HepG2 (cell line): Measurements from ENCODE around the gene ELP1. TPM values are rescaled to one million over a fixed set of nuclear protein-coding genes. Genes with fewer than 3 reads are reported as not detected.

Source experiments
- FOSL2 ChIP-seq: sonication (generic); formaldehyde crosslinking; IDR thresholded peaks from 2 replicates; pipeline ENCODE4 v1.4.0; 2020; ENCODE audit warnings: missing genetic modification reagents
- GLMP ChIP-seq: sonication (generic); formaldehyde crosslinking; IDR thresholded peaks from 2 replicates; pipeline ENCODE4 v1.9.0; 2021; ENCODE audit warnings: missing genetic modification reagents, mild to moderate bottlenecking, borderline replicate concordance
- GZF1 ChIP-seq: sonication (generic); formaldehyde crosslinking; IDR thresholded peaks from 2 replicates; pipeline ENCODE4 v1.5.1; 2020; ENCODE audit warnings: mild to moderate bottlenecking, missing genetic modification reagents
- IRF2 ChIP-seq: IDR thresholded peaks from 2 replicates; pipeline ENCODE4 v1.6.1; 2018; ENCODE audit warnings: missing genetic modification reagents, missing compliant biosample characterization
- KAT2B ChIP-seq: fragments of 150-350 bp; IDR thresholded peaks from 2 replicates; pipeline ENCODE4 v1.6.1; 2014; ENCODE audit warnings: low read depth, low read length, borderline replicate concordance
- RARA ChIP-seq: IDR thresholded peaks from 2 replicates; pipeline ENCODE4 v1.6.1; 2016; ENCODE audit warnings: missing genetic modification reagents, missing compliant biosample characterization
- REST ChIP-seq, 2 experiments: IDR thresholded peaks; 2 replicates each; pipeline ENCODE4 v1.6.1; 2011 to 2012; ENCODE audit warnings: low read length in 2 of 2, borderline replicate concordance in 1 of 2, low read depth in 1 of 2, mild to moderate bottlenecking in 1 of 2, moderate library complexity in 1 of 2
- SAP130 ChIP-seq: IDR thresholded peaks from 2 replicates; pipeline ENCODE4 v1.6.1; 2016; ENCODE audit warnings: low read depth
- SSRP1 ChIP-seq: IDR thresholded peaks from 2 replicates; pipeline ENCODE4 v1.6.1; 2016; ENCODE audit warnings: control low read depth
- ZC3H13 ChIP-seq: sonication (generic); formaldehyde crosslinking; IDR thresholded peaks from 2 replicates; pipeline ENCODE4 v1.8.1; 2023; ENCODE audit warnings: mild to moderate bottlenecking, missing genetic modification reagents, moderate library complexity
- ZFP36L1 ChIP-seq: sonication (generic); formaldehyde crosslinking; IDR thresholded peaks from 2 replicates; pipeline ENCODE4 v1.8.0; 2022; ENCODE audit warnings: mild to moderate bottlenecking, missing genetic modification reagents, moderate library complexity
- ZNF274 ChIP-seq: sonication (generic); formaldehyde crosslinking; IDR thresholded peaks from 2 replicates; pipeline ENCODE4 v1.5.1; 2020; ENCODE audit warnings: mild to moderate bottlenecking, missing genetic modification reagents
- ZNF607 ChIP-seq: sonication (generic); formaldehyde crosslinking; IDR thresholded peaks from 2 replicates; pipeline ENCODE4 v1.5.1; 2020; ENCODE audit warnings: missing genetic modification reagents, mild to moderate bottlenecking, borderline replicate concordance
- ZNF784 ChIP-seq: sonication (generic); formaldehyde crosslinking; IDR thresholded peaks from 2 replicates; pipeline ENCODE4 v1.5.1; 2020; ENCODE audit warnings: missing genetic modification reagents, mild to moderate bottlenecking, borderline replicate concordance
- ZNF816 ChIP-seq: sonication (generic); formaldehyde crosslinking; IDR thresholded peaks from 2 replicates; pipeline ENCODE4 v1.8.0; 2022; ENCODE audit warnings: missing genetic modification reagents, mild to moderate bottlenecking, borderline replicate concordance
- polyA plus RNA-seq, 8 experiments: library from polyadenylated mRNA; depleted of rRNA in 3 of 8; stranded (reverse) in 7 of 8; unstranded in 1 of 8; fragments of >200 nt; fragmentation: Illumina TruSeq in 4 of 8; extraction: Trizol in 4 of 8; gene quantifications; 2 replicates each; pipeline versions ENCODE4 v1.2.1 to v1.2.3, GENCODE V29; 2011 to 2016; ENCODE audit warnings: low read depth in 4 of 8, missing spikeins in 1 of 8, mixed read lengths in 1 of 8; ENCODE audit not compliant: insufficient read depth in 1 of 8
- total RNA-seq, 5 experiments: library from RNA; depleted of rRNA; stranded (reverse); fragments of >200 nt; fragmentation: Illumina TruSeq; extraction: Trizol; gene quantifications; 2 replicates each; pipeline ENCODE4 v1.2.3, GENCODE V29; 2016; ENCODE audit warnings: low read depth in 1 of 5
- TF ChIP-seq, protein P1 (sequence below): sonication (generic); formaldehyde crosslinking; IDR thresholded peaks from 2 replicates; pipeline ENCODE4 v1.4.0; 2020; ENCODE audit warnings: missing genetic modification reagents
- TF ChIP-seq, protein P2 (sequence below): sonication (generic); formaldehyde crosslinking; IDR thresholded peaks from 2 replicates; pipeline ENCODE4 v1.5.1; 2020; ENCODE audit warnings: mild to moderate bottlenecking, missing genetic modification reagents

The ELP1 gene
- total and polyA plus RNA-seq, 2 of the 13 experiments (the other 11 are each of a cell fraction or from before 2014, with no cell fraction given), result 157 to 275 TPM

- TF ChIP-seq, protein P1, sequence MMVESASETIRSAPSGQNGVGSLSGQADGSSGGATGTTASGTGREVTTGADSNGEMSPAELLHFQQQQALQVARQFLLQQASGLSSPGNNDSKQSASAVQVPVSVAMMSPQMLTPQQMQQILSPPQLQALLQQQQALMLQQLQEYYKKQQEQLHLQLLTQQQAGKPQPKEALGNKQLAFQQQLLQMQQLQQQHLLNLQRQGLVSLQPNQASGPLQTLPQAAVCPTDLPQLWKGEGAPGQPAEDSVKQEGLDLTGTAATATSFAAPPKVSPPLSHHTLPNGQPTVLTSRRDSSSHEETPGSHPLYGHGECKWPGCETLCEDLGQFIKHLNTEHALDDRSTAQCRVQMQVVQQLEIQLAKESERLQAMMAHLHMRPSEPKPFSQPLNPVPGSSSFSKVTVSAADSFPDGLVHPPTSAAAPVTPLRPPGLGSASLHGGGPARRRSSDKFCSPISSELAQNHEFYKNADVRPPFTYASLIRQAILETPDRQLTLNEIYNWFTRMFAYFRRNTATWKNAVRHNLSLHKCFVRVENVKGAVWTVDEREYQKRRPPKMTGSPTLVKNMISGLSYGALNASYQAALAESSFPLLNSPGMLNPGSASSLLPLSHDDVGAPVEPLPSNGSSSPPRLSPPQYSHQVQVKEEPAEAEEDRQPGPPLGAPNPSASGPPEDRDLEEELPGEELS, result peak; percentile 84
- TF ChIP-seq ZFP36L1 (CRISPR knock-in tag) (0 out of 2 replicates have a peak, but pooled peaks have one; percentile 57), ZNF607 (CRISPR knock-in tag) (no peak), ZC3H13 (peak; percentile 25; the same call in 1 of the 2 replicates), GLMP (CRISPR knock-in tag) (no peak), FOSL2 (CRISPR knock-in tag) (peak; percentile 94), ZNF816 (no peak), REST (IDR thresholded peaks at IDR 0.05; ENCODE audit: borderline replicate concordance in 1 of 2, low read depth in 1 of 2, low read length in 2 of 2) (no peak), IRF2 (peak; percentile 71; the same call in 1 of the 2 replicates), ZNF784 (CRISPR knock-in tag) (0 out of 2 replicates have a peak, but pooled peaks have one; percentile 24), KAT2B (no peak), ZNF274 (CRISPR knock-in tag) (no peak), SSRP1 (CRISPR knock-in tag) (peak; percentile 83), RARA (CRISPR knock-in tag) (peak; percentile 97), SAP130 (CRISPR knock-in tag) (peak; percentile 96), GZF1 (CRISPR knock-in tag) (no peak)
- TF ChIP-seq, protein P2, sequence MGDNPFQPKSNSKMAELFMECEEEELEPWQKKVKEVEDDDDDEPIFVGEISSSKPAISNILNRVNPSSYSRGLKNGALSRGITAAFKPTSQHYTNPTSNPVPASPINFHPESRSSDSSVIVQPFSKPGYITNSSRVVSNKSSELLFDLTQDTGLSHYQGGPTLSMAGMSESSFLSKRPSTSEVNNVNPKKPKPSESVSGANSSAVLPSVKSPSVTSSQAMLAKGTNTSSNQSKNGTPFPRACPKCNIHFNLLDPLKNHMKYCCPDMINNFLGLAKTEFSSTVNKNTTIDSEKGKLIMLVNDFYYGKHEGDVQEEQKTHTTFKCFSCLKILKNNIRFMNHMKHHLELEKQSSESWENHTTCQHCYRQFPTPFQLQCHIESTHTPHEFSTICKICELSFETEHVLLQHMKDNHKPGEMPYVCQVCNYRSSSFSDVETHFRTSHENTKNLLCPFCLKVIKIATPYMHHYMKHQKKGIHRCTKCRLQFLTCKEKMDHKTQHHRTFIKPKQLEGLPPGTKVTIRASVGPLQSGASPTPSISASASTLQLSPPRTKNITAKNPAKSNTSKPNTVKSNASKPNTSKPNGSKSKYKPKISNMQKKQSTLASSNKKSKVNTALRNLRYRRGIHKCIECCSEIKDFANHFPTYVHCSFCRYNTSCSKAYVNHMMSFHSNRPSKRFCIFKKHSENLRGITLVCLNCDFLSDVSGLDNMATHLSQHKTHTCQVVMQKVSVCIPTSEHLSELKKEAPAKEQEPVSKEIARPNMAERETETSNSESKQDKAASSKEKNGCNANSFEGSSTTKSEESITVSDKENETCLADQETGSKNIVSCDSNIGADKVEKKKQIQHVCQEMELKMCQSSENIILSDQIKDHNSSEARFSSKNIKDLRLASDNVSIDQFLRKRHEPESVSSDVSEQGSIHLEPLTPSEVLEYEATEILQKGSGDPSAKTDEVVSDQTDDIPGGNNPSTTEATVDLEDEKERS (CRISPR knock-in tag), result no peak; the same call in 1 of the 2 replicates
Observed at GRCh38 chr9:108869092-108869725, 64.7 kb downstream of the ELP1 start (continued).
